Astrocyte (in vitro differentiated cells and primary cell): ENCODE results near the gene DBT. TPM values are rescaled to one million over a fixed set of nuclear protein-coding genes. Genes with fewer than 3 reads are reported as not detected.

ENCODE experiments used
- DNase-seq: peaks from one replicate; pipeline ENCODE4 v3.0.0-alpha.2; 2010; ENCODE audit warnings: low read depth
- FAIRE-seq: peaks from 2 replicates; lab custom pipeline; 2011; peaks lifted over from hg19 to GRCh38; lab: Jason Lieb, UNC
- H2AFZ ChIP-seq: 2 replicates; pipeline ENCODE4 v1.6.0; 2012; ENCODE audit warnings: low read depth, low read length, inconsistent platforms
- H3K27ac ChIP-seq: 2 replicates; pipeline ENCODE4 v1.5.1; 2011; ENCODE audit warnings: low read depth, low read length, inconsistent platforms
- H3K27me3 ChIP-seq: 2 replicates; pipeline ENCODE4 v1.6.0; 2011; ENCODE audit warnings: low read length, inconsistent platforms; ENCODE audit not compliant: insufficient read depth
- H3K36me3 ChIP-seq: 2 replicates; pipeline ENCODE4 v1.5.1; 2011; ENCODE audit warnings: low read length, inconsistent platforms; ENCODE audit not compliant: insufficient read depth
- H3K4me1 ChIP-seq: 2 replicates; pipeline ENCODE4 v1.5.1; 2011; ENCODE audit warnings: low read length, inconsistent platforms; ENCODE audit not compliant: insufficient read depth
- H3K4me2 ChIP-seq: 2 replicates; pipeline ENCODE4 v1.6.0; 2012; ENCODE audit warnings: low read length, inconsistent platforms
- H3K4me3 ChIP-seq: 2 replicates; pipeline ENCODE4 v1.5.1; 2011; ENCODE audit warnings: low read depth, mild to moderate bottlenecking, low read length, inconsistent platforms; ENCODE audit not compliant: insufficient read depth
- H3K79me2 ChIP-seq: 2 replicates; pipeline ENCODE4 v1.6.0; 2012; ENCODE audit warnings: mild to moderate bottlenecking, low read length, inconsistent platforms; ENCODE audit not compliant: insufficient read depth
- H3K9ac ChIP-seq: 2 replicates; pipeline ENCODE4 v1.6.0; 2012; ENCODE audit warnings: mild to moderate bottlenecking, low read length, inconsistent platforms
- H3K9me3 ChIP-seq: 2 replicates; pipeline ENCODE4 v1.5.1; 2012; ENCODE audit warnings: low read depth, mild to moderate bottlenecking, low read length, inconsistent platforms; ENCODE audit not compliant: insufficient read depth
- H4K20me1 ChIP-seq: 2 replicates; pipeline ENCODE4 v1.6.0; 2012; ENCODE audit warnings: low read length, inconsistent platforms; ENCODE audit not compliant: insufficient read depth
- H3K27ac Mint-ChIP-seq: one replicate; pipeline ENCODE4 v1.8.0; 2021; ENCODE audit warnings: mild to moderate bottlenecking, mixed read lengths; ENCODE audit not compliant: unreplicated experiment
- H3K27me3 Mint-ChIP-seq: one replicate; pipeline ENCODE4 v1.8.0; 2021; ENCODE audit warnings: low read depth, mixed read lengths; ENCODE audit not compliant: unreplicated experiment
- H3K36me3 Mint-ChIP-seq: one replicate; pipeline ENCODE4 v1.8.0; 2021; ENCODE audit warnings: low read depth, mixed read lengths; ENCODE audit not compliant: unreplicated experiment
- H3K4me1 Mint-ChIP-seq: one replicate; pipeline ENCODE4 v1.8.0; 2021; ENCODE audit warnings: low read depth, mixed read lengths; ENCODE audit not compliant: unreplicated experiment
- H3K4me3 Mint-ChIP-seq: one replicate; pipeline ENCODE4 v1.8.0; 2021; ENCODE audit warnings: mild to moderate bottlenecking, moderate library complexity, mixed read lengths; ENCODE audit not compliant: unreplicated experiment
- H3K9me3 Mint-ChIP-seq: one replicate; pipeline ENCODE4 v1.8.0; 2021; ENCODE audit warnings: mild to moderate bottlenecking, mixed read lengths; ENCODE audit not compliant: unreplicated experiment
- CTCF ChIP-seq: IDR thresholded peaks from 2 replicates; pipeline ENCODE4 v1.5.1; 2011; ENCODE audit warnings: low read depth, mild to moderate bottlenecking, inconsistent platforms, low read length, moderate library complexity; ENCODE audit not compliant: insufficient read depth
- EZH2 ChIP-seq: IDR thresholded peaks from 2 replicates; pipeline ENCODE4 v1.6.1; 2012; ENCODE audit warnings: mild to moderate bottlenecking, low read length, inconsistent platforms; ENCODE audit not compliant: insufficient read depth
- total RNA-seq: library from RNA; stranded (reverse); gene quantifications from 2 replicates; pipeline ENCODE4 v1.2.1, GENCODE V29; 2021

DBT gene
- total RNA-seq, 1 donor from 2014 or later = 14.2 TPM

- Histone ChIP-seq H3K4me2 (no peak overlapping the region), H3K36me3 (no peaks in the 10 kb centered on the region), H2AFZ (no peak overlapping the region), H4K20me1 (no peaks in the 10 kb centered on the region), H3K27me3 (peaks cover 4% of the 10 kb centered on the region), H3K27ac (no peak overlapping the region), H3K4me1 (peaks cover 7% of the 10 kb centered on the region), H3K9me3 (no peaks in the 10 kb centered on the region), H3K9ac (no peak overlapping the region), H3K79me2 (peaks cover 17% of the 10 kb centered on the region), H3K4me3 (no peak overlapping the region)
- DNase-seq (no peak), FAIRE-seq (no peak)
- TF ChIP-seq CTCF (no peak), EZH2 (no peak)
- Mint-ChIP-seq H3K36me3 (no peaks in the 10 kb centered on the region), H3K27me3 (no peaks in the 10 kb centered on the region), H3K27ac (no peak overlapping the region), H3K9me3 (no peaks in the 10 kb centered on the region), H3K4me3 (no peak overlapping the region), H3K4me1 (no peaks in the 10 kb centered on the region)
Observed at GRCh38 chr1:100252901-100253300, 3.3 kb upstream of the DBT start.

- no peak overlapping the region for H2AFZ ChIP-seq
Observed at GRCh38 chr1:100250807-100251206, 1.2 kb upstream of the DBT start.

More at GRCh38 chr1:100250807-100251206, 1.2 kb upstream of the DBT start:
- H3K9ac ChIP-seq = no peak overlapping the region
- H3K27ac Mint-ChIP-seq = no peak overlapping the region
- H3K36me3 ChIP-seq = no peaks in the 10 kb centered on the region
- H3K9me3 ChIP-seq = no peaks in the 10 kb centered on the region
- FAIRE-seq (no peak), DNase-seq (no peak)
- no peaks in the 10 kb centered on the region for H3K36me3 Mint-ChIP-seq
- H4K20me1 ChIP-seq = no peaks in the 10 kb centered on the region
- no peak overlapping the region for H3K4me2 ChIP-seq
- H3K79me2 ChIP-seq = peaks cover 29% of the 10 kb centered on the region
- no peaks in the 10 kb centered on the region for H3K27me3 Mint-ChIP-seq
- peaks cover 7% of the 10 kb centered on the region for H3K4me1 ChIP-seq
- H3K4me3 ChIP-seq = no peak overlapping the region
- no peak overlapping the region for H3K27ac ChIP-seq
- peaks cover 4% of the 10 kb centered on the region for H3K4me1 Mint-ChIP-seq
- peaks cover 4% of the 10 kb centered on the region for H3K27me3 ChIP-seq
- no peak overlapping the region for H3K4me3 Mint-ChIP-seq
- H3K9me3 Mint-ChIP-seq = no peaks in the 10 kb centered on the region
- no peak for TF ChIP-seq EZH2
- TF ChIP-seq CTCF = no peak
